B cell (primary cell): Measurements from ENCODE around the gene SDK2. TPM values are rescaled to one million over a fixed set of nuclear protein-coding genes. Genes with fewer than 3 reads are reported as not detected.
A peak's percentile ranks its signal among the peaks of the same experiment; 100 is the strongest.

ENCODE experiments used
- ATAC-seq: fragments of 200-7000 bp; cut with Tn5 transposase; one replicate; pipeline ENCODE4 v1.10.0; 2021; ENCODE audit warnings: low read depth, mild to moderate bottlenecking, moderate number of reproducible peaks, moderate library complexity
- CTCF ChIA-PET: fragments of 350-600 bp; sonication (Branson Sonifier 250); formaldehyde crosslinking; loops from one replicate; lab custom pipeline; 2021; ENCODE audit warnings: antibody characterized with exemption, inconsistent platforms; lab: Charles Lee
- POLR2A ChIA-PET: fragments of 350-600 bp; sonication (Branson Sonifier 250); formaldehyde crosslinking; loops from one replicate; lab custom pipeline; 2021; ENCODE audit warnings: antibody characterized with exemption; lab: Charles Lee
- DNase-seq: peaks from one replicate; pipeline ENCODE4 v3.0.0; 2013
- H2AFZ ChIP-seq: 2 replicates; pipeline ENCODE4 v1.6.1; 2012; ENCODE audit warnings: mild to moderate bottlenecking, low read depth, low read length; ENCODE audit not compliant: insufficient read depth, poor library complexity, severe bottlenecking
- H3K27ac ChIP-seq, 2 donors: 1 replicate in 1 of 2; 2 replicates in 1 of 2; pipeline ENCODE4 v1.5.1; 2012 to 2013; ENCODE audit warnings: low read length in 2 of 2, mild to moderate bottlenecking in 2 of 2, moderate library complexity in 1 of 2
- H3K27me3 ChIP-seq, 4 experiments: fragments of 200-600 bp in 1 of 4; sonication (generic) in 1 of 4; replicated peaks in 1 of 4; 1 replicate in 2 of 4; 2 replicates in 2 of 4; pipeline versions ENCODE4 v1.6.1 to v1.7.0; 2013 to 2016; ENCODE audit warnings: low read length in 3 of 4, mild to moderate bottlenecking in 2 of 4, mixed read lengths in 1 of 4, moderate library complexity in 1 of 4; ENCODE audit not compliant: insufficient read depth in 4 of 4, control insufficient read depth in 3 of 4; ENCODE audit errors: control extremely low read depth in 1 of 4
- H3K36me3 ChIP-seq, 2 experiments: replicated peaks in 1 of 2; 1 replicate in 1 of 2; 2 replicates in 1 of 2; pipeline versions ENCODE4 v1.6.1 to v1.7.1; 2013; ENCODE audit warnings: low read length in 1 of 2; ENCODE audit not compliant: insufficient read depth in 2 of 2, control insufficient read depth in 1 of 2; ENCODE audit errors: control extremely low read depth in 1 of 2, extremely low read depth in 1 of 2
- H3K4me1 ChIP-seq, 2 donors: fragments of 200-600 bp in 1 of 2; sonication (generic) in 1 of 2; 1 replicate in 1 of 2; 2 replicates in 1 of 2; pipeline versions ENCODE4 v1.5.1 to v1.6.1; 2013 to 2017; ENCODE audit warnings: low read length in 2 of 2; ENCODE audit not compliant: control insufficient read depth in 2 of 2, insufficient read depth in 2 of 2
- H3K4me2 ChIP-seq: replicated peaks from 2 replicates; pipeline ENCODE3; 2012; ENCODE audit warnings: mild to moderate bottlenecking, low read depth, low read length; ENCODE audit not compliant: poor library complexity, severe bottlenecking
- H3K4me3 ChIP-seq, 5 experiments: fragments of 200-600 bp in 1 of 5; sonication (generic) in 1 of 5; 1 replicate in 3 of 5; 2 replicates in 2 of 5; pipeline versions ENCODE4 v1.5.1 to v1.7.0; 2011 to 2016; ENCODE audit warnings: low read length in 4 of 5, mild to moderate bottlenecking in 4 of 5, low read depth in 2 of 5, control low read depth in 1 of 5, moderate library complexity in 1 of 5; ENCODE audit not compliant: insufficient read depth in 1 of 5; ENCODE audit errors: control extremely low read depth in 1 of 5, extremely low read depth in 1 of 5
- H3K79me2 ChIP-seq: fragments of 200-600 bp; sonication (generic); one replicate; pipeline ENCODE4 v1.6.0; 2016; ENCODE audit warnings: low read length; ENCODE audit not compliant: control insufficient read depth, insufficient read depth
- H3K9ac ChIP-seq: fragments of 200-600 bp; sonication (generic); 2 replicates; pipeline ENCODE4 v1.6.1; 2017; ENCODE audit warnings: mild to moderate bottlenecking, low read length, moderate library complexity
- H3K9me3 ChIP-seq, 3 donors: one replicate each; pipeline versions ENCODE4 v1.6.1 to v1.7.1; 2013; ENCODE audit warnings: low read length in 2 of 3; ENCODE audit not compliant: control insufficient read depth in 2 of 3, insufficient read depth in 1 of 3; ENCODE audit errors: control extremely low read depth in 1 of 3
- H4K20me1 ChIP-seq: 2 replicates; pipeline ENCODE4 v1.6.0; 2012; ENCODE audit warnings: mild to moderate bottlenecking, low read length; ENCODE audit not compliant: insufficient read depth, control insufficient read depth, poor library complexity, severe bottlenecking
- H3K27ac Mint-ChIP-seq: one replicate; pipeline ENCODE4 v1.8.0; 2021; ENCODE audit warnings: mixed read lengths
- H3K27me3 Mint-ChIP-seq: one replicate; pipeline ENCODE4 v1.8.0; 2021; ENCODE audit warnings: mixed read lengths
- H3K4me1 Mint-ChIP-seq: one replicate; pipeline ENCODE4 v1.8.0; 2021; ENCODE audit warnings: mixed read lengths
- H3K4me3 Mint-ChIP-seq: one replicate; pipeline ENCODE4 v1.8.0; 2021; ENCODE audit warnings: mixed read lengths
- H3K9me3 Mint-ChIP-seq: one replicate; pipeline ENCODE4 v1.8.0; 2022; ENCODE audit warnings: mixed read lengths; ENCODE audit not compliant: insufficient read depth
- CTCF ChIP-seq: fragments of 200-600 bp; IDR thresholded peaks from one replicate; pipeline ENCODE4 v1.8.0; 2022; ENCODE audit warnings: antibody characterized with exemption, mild to moderate bottlenecking
- EZH2 ChIP-seq: IDR thresholded peaks from 2 replicates; pipeline ENCODE4 v1.6.1; 2012; ENCODE audit warnings: borderline replicate concordance, low read depth, mild to moderate bottlenecking, moderate library complexity, low read length; ENCODE audit not compliant: insufficient read depth, poor library complexity, severe bottlenecking
- WGBS: methylation state at CpG from one replicate; pipeline ENCODE4 v1.1.5; 2013; ENCODE audit warnings: missing lambda C conversion rate; ENCODE audit not compliant: insufficient coverage; 5-methylcytosine and 5-hydroxymethylcytosine counted together
- intact Hi-C: fragments of 100-400 bp; cut with micrococcal nuclease; formaldehyde crosslinking; loops from one replicate; pipeline ENCODE4 v1.10.0; 2022
- polyA plus RNA-seq: library from polyadenylated mRNA; depleted of rRNA; stranded (reverse); fragments of >200 nt; gene quantifications from 2 replicates; pipeline ENCODE4 v1.2.3, GENCODE V29; 2012
- total RNA-seq, 2 donors: library from RNA; stranded (reverse); fragments of 120-200 nt in 1 of 2; gene quantifications; 1 replicate in 1 of 2; 2 replicates in 1 of 2; pipeline versions ENCODE4 v1.2.3 to v1.2.4, GENCODE V29; 2013 to 2022

The SDK2 gene
- total and polyA plus RNA-seq, 2 donors (not counting 1 experiment from before 2014, with no cell fraction given) = 3.2 to 13.0 TPM

- peak overlapping the region; percentile 92 for H3K27ac Mint-ChIP-seq
These were observed 55.9 kb downstream of the SDK2 start for GRCh38 chr17:73588301-73588846.

More at GRCh38 chr17:73588301-73588846, 55.9 kb downstream of the SDK2 start:
- Histone ChIP-seq H4K20me1 (no peaks in the 10 kb centered on the region), H3K9me3 (no peaks in the 10 kb centered on the region), H3K4me3 (no peak overlapping the region), H2AFZ (no peak overlapping the region), H3K27me3 (no peaks in the 10 kb centered on the region), H3K79me2 (peaks cover 73% of the 10 kb centered on the region), H3K27ac (peak overlapping the region; percentile 40 to 97), H3K9ac (no peak overlapping the region), H3K4me2 (peak overlapping the region; percentile 83), H3K4me1 (peaks cover 83 to 88% of the 10 kb centered on the region in 2 donors), H3K36me3 (no peaks in the 10 kb centered on the region)
- no peaks in the 10 kb centered on the region for H3K27me3 Mint-ChIP-seq
- TF ChIP-seq EZH2 (no peak), CTCF (no peak)
- H3K4me3 Mint-ChIP-seq = peak overlapping the region; percentile 73
- H3K4me1 Mint-ChIP-seq = peaks cover 87% of the 10 kb centered on the region
- WGBS = 87% methylated on average over 9 of the region's 15 CpGs
- ATAC-seq (peak; percentile 24), DNase-seq (peak; percentile 51)
- ChIA-PET POLR2A (interaction anchor here (0.7 to 3.1 kb wide), 5 partner anchors 21 to 1069 kb away, joined by 4 to 16 read pairs (median 8); partner anchors contain the start of gene SDK2), CTCF (interaction anchor here (0.7 to 6.6 kb wide), 9 partner anchors 21 to 611 kb away, joined by 3 to 36 read pairs (median 6); no protein-coding TSS in a partner anchor)
- intact Hi-C loops = loop anchor here (10.0 kb wide), 1 partner anchor 366 kb away; no protein-coding TSS in a partner anchor
- no peaks in the 10 kb centered on the region for H3K9me3 Mint-ChIP-seq
